PC-9 (cell line): ENCODE measurements around the gene IL1R1.

ENCODE experiments used
- CTCF ChIP-seq: fragments of 200-600 bp; sonication (generic); conservative IDR thresholded peaks from 2 replicates; pipeline ENCODE4 v1.6.1; 2017; ENCODE audit warnings: mixed run types, antibody characterized with exemption, mild to moderate bottlenecking, moderate library complexity
- EZH2 ChIP-seq: fragments of 200-600 bp; sonication (generic); IDR thresholded peaks from 2 replicates; pipeline ENCODE4 v1.8.0; 2017; ENCODE audit warnings: antibody characterized with exemption, low read depth

GRCh38 chr2:102126660-102127059 is 15.9 kb upstream of the IL1R1 start:
- TF ChIP-seq CTCF = no peak
- no peak for TF ChIP-seq EZH2
